Activated T-helper 2 cell treated with anti-CD3 and anti-CD28 coated beads, Interferon-gamma antibody, Interleukin-2, Interleukin-4, amounts not matched to agents 10 μg/mL and 5 μg/mL and 100 μg/mL, durations not matched to agents 14 hours and 24 hours and 36 hours (primary cell): ENCODE data around the gene CDHR5. TPM values are rescaled to one million over a fixed set of nuclear protein-coding genes. Genes with fewer than 3 reads are reported as not detected.

Experiments
- DNase-seq: peaks from one replicate; pipeline ENCODE4 v3.0.0; 2021; ENCODE audit warnings: low spot score
- H3K27ac Mint-ChIP-seq: one replicate; pipeline ENCODE4 v1.8.0; 2021; ENCODE audit warnings: mixed read lengths
- H3K27me3 Mint-ChIP-seq: one replicate; pipeline ENCODE4 v1.8.0; 2021; ENCODE audit warnings: low read depth, mixed read lengths
- H3K36me3 Mint-ChIP-seq: one replicate; pipeline ENCODE4 v1.8.0; 2021; ENCODE audit warnings: low read depth, mixed read lengths
- H3K4me1 Mint-ChIP-seq: one replicate; pipeline ENCODE4 v1.8.0; 2021; ENCODE audit warnings: low read depth, mixed read lengths
- H3K4me3 Mint-ChIP-seq: one replicate; pipeline ENCODE4 v1.8.0; 2021; ENCODE audit warnings: low read depth, mild to moderate bottlenecking, moderate library complexity, mixed read lengths
- H3K9me3 Mint-ChIP-seq: one replicate; pipeline ENCODE4 v1.8.0; 2021; ENCODE audit warnings: mixed read lengths
- intact Hi-C: fragments of 100-400 bp; cut with micrococcal nuclease; formaldehyde crosslinking; loops from one replicate; pipeline ENCODE4 v1.15.1; 2023
- total RNA-seq: library from RNA; stranded (reverse); gene quantifications from 2 replicates; pipeline ENCODE4 v1.2.3, GENCODE V29; 2022

CDHR5 gene
- total RNA-seq, 1 donor from 2014 or later, result not detected

DNA sequence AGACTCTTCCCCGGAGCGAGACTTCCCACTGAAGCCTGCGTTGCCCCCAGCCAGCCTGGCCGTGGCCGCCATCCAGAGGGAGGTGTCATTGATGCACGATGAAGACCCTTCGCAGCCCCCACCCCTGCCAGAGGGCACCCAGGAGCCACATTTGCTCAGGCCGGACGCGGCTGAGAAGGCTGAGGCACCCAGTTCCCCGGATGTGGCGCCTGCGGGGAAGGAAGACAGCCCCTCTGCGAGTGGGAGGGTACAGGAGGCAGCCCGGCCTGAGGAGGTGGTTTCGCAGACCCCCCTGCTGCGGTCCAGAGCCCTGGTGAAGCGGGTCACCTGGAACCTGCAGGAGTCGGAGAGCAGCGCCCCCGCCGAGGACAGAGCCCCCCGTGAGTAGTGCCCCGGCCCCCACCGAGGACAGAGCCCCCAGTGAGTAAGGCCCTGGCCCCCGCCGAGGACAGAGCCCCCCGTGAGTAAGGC, 15.4 kb downstream of the CDHR5 start:
- H3K9me3 Mint-ChIP-seq, result no peaks in the 10 kb centered on the region

GRCh38 chr11:608791-609251, 15.9 kb downstream of the CDHR5 start:
- Mint-ChIP-seq H3K27ac (no peak overlapping the region), H3K9me3 (no peaks in the 10 kb centered on the region), H3K4me1 (no peaks in the 10 kb centered on the region), H3K27me3 (no peaks in the 10 kb centered on the region), H3K4me3 (no peak overlapping the region), H3K36me3 (peaks cover 60% of the 10 kb centered on the region)
- intact Hi-C loops, result no loop called here
- no peak for DNase-seq

More for the DNA sequence above, 15.4 kb downstream of the CDHR5 start:
- Mint-ChIP-seq H3K4me1 (peaks cover 4% of the 10 kb centered on the region), H3K27ac (no peak overlapping the region), H3K36me3 (peaks cover 58% of the 10 kb centered on the region), H3K4me3 (no peak overlapping the region), H3K27me3 (no peaks in the 10 kb centered on the region)
- intact Hi-C loops, result no loop called here
- DNase-seq, result no peak

DNA sequence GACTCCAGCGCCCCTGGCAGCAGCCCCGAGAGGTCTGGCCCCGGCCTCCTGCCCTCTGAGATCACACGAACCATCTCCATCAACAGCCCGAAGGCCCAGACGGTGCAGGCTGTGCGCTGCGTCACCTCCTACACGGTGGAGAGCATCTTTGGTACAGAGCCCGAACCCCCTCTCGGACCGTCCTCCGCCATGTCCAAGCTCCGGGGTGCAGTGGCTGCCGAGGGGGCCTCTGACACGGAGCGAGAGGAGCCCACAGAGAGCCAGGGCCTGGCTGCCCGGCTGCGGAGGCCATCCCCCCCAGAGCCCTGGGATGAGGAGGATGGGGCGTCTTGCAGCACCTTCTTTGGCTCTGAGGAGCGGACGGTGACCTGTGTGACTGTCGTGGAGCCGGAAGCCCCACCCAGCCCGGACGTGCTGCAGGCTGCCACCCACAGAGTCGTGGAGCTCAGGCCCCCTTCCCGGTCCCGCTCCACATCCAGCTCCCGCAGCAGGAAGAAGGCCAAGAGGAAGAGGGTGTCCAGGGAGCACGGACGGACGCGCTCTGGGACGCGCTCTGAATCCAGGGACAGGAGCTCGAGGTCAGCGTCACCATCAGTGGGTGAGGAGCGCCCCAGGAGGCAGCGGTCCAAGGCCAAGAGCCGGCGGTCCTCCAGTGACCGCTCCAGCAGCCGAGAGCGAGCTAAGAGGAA, 16.6 kb downstream of the CDHR5 start:
- intact Hi-C loops, result no loop called here
- no peak overlapping the region for H3K27ac Mint-ChIP-seq

DNA sequence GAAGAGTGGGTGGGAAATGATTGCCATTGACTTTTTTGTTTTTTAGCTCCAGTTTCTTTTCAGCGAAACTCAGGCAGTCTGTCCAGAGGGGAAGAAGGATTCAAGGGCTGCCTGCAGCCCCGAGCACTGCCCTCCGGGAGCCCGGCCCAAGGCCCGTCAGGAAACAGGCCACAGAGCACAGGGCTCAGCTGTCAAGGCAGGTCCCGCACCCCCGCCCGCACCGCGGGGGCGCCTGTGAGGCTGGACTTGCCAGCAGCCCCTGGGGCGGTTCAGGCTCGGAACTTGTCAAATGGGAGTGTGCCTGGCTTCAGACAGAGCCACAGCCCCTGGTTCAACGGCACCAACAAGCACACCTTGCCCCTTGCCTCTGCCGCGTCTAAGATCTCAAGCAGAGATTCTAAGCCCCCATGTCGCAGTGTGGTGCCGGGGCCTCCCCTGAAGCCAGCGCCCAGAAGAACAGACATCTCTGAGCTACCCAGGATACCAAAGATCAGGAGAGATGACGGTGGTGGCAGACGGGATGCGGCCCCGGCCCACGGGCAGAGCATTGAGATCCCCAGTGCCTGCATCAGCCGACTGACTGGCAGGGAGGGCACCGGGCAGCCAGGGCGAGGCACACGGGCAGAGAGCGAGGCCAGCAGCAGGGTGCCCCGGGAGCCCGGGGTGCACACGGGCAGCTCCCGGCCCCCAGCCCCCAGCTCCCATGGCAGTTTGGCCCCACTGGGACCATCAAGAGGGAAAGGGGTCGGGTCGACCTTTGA, 17.6 kb downstream of the CDHR5 start:
- Mint-ChIP-seq H3K9me3 (no peaks in the 10 kb centered on the region), H3K27ac (no peak overlapping the region), H3K36me3 (peaks cover 60% of the 10 kb centered on the region), H3K27me3 (no peaks in the 10 kb centered on the region), H3K4me1 (no peaks in the 10 kb centered on the region), H3K4me3 (no peak overlapping the region)
- DNase-seq, result no peak
- intact Hi-C loops, result no loop called here

More for the DNA sequence above, 16.6 kb downstream of the CDHR5 start:
- no peak for DNase-seq
- H3K9me3 Mint-ChIP-seq, result no peaks in the 10 kb centered on the region
- peaks cover 61% of the 10 kb centered on the region for H3K36me3 Mint-ChIP-seq
- H3K4me3 Mint-ChIP-seq, result no peak overlapping the region
- H3K4me1 Mint-ChIP-seq, result no peaks in the 10 kb centered on the region
- no peaks in the 10 kb centered on the region for H3K27me3 Mint-ChIP-seq

GRCh38 chr11:606245-606644, 18.5 kb downstream of the CDHR5 start:
- no peak overlapping the region for H3K27ac Mint-ChIP-seq
- H3K4me1 Mint-ChIP-seq, result no peaks in the 10 kb centered on the region
- peaks cover 60% of the 10 kb centered on the region for H3K36me3 Mint-ChIP-seq
- no peak overlapping the region for H3K4me3 Mint-ChIP-seq
- DNase-seq, result no peak
- H3K9me3 Mint-ChIP-seq, result no peaks in the 10 kb centered on the region
- intact Hi-C loops, result no loop called here
- no peaks in the 10 kb centered on the region for H3K27me3 Mint-ChIP-seq

DNA sequence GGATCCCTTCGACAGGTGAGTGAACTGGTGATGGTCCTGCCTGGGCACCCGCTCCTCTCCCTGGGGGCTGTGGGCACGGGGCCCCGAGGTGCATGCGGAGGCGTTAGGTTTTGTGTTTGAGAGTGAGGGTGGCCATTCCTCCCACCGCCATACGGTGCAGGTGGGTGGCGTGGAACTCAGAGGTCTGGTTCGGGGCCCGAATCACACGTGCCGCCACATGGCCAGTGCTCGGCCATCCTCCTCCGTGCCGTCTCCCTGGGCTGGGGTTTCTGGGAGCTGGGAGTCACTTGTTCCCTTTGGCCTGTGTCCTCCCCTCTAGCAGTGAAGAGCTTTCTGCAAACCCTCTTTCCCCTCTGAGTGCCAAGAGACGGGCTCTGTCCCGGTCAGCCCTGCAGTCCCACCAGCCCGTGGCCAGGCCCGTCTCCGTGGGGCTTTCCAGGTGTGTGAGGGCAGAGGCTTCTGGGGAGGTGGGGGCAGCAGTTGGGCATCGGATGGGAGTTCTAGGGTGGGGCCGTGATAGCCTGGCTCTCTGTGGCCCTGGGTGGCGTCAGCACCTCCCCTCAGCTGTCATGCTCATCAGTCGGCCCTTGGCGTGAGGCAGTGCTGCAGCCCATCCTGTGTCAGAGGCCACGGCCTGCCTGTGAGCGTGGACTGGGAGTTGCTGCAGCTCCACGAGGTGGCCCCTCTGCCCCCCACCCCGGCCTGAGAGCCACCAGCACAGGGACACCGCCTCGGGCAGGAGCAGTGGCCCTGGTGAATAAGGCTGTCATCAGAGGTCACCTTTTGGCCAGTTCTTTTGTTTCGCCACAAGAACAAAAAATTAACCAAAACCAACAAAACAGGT, 19.2 kb downstream of the CDHR5 start:
- no peak for DNase-seq
- no peak overlapping the region for H3K27ac Mint-ChIP-seq
- no peak overlapping the region for H3K4me3 Mint-ChIP-seq
- no peaks in the 10 kb centered on the region for H3K27me3 Mint-ChIP-seq
- peaks cover 55% of the 10 kb centered on the region for H3K36me3 Mint-ChIP-seq
- intact Hi-C loops, result no loop called here
- H3K4me1 Mint-ChIP-seq, result no peaks in the 10 kb centered on the region
- no peaks in the 10 kb centered on the region for H3K9me3 Mint-ChIP-seq

DNA sequence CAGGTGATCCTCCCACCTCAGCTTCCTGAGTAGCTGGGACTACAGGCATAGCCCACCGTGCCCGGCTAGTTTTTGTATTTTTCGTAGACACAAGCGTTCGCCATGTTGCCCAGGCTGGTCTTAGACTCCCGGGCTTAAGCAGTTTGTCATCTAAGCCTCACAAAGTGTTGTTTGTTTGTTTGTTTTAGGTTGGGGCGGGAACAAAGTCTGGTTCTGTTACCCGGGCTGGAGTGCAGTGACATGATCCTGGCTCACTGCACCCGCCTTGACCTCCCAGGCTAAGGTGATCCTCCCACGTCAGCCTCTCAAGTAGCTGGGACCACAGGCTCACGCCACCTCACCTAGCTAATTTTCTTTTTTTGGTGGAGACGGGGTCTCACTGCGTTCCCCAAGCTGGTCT, 21.6 kb downstream of the CDHR5 start:
- H3K9me3 Mint-ChIP-seq, result no peaks in the 10 kb centered on the region
- H3K4me1 Mint-ChIP-seq, result no peaks in the 10 kb centered on the region
- no peak overlapping the region for H3K4me3 Mint-ChIP-seq
- intact Hi-C loops, result no loop called here
- H3K27ac Mint-ChIP-seq, result no peak overlapping the region
- H3K27me3 Mint-ChIP-seq, result no peaks in the 10 kb centered on the region
- H3K36me3 Mint-ChIP-seq, result peaks cover 64% of the 10 kb centered on the region
- DNase-seq, result no peak

- Mint-ChIP-seq H3K27ac (no peak overlapping the region), H3K4me1 (no peaks in the 10 kb centered on the region), H3K4me3 (no peak overlapping the region), H3K36me3 (peaks cover 59% of the 10 kb centered on the region), H3K27me3 (no peaks in the 10 kb centered on the region), H3K9me3 (no peaks in the 10 kb centered on the region)
- no peak for DNase-seq
- intact Hi-C loops, result no loop called here
Observed at GRCh38 chr11:601573-602245, 23.0 kb downstream of the CDHR5 start.

DNA sequence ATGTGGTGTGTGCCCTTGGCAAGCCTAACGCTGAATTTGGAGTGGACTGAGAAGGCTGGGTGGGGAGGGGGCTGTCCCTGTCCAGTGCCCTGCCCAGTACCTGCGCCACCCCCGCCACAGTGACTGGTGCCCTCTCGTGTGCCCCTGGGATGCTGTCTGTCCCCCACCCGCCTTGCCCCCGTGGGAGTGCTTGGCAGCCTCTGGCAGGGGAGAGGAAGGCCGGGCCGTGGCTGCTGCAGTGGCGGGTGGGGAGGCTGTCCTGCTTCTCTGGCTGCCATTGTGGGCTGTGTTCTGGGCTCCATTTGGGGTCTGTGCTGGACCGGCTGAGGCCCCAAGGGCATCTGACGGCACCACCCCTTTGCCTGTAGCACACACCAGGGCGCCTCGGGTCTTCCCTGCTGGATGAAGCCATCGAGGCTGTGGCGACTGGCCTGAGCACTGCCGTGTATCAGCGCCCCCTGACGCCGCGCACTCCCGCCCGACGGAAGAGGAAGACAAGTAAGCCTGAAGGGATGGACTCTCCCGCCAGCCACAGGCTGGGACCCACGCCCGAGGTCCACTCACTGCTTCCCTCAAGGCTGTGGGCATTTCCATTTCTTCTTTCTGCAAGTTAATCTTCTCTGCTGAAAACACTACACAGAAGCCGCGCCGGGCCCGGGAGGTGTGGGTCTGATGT, 26.6 kb downstream of the CDHR5 start:
- Mint-ChIP-seq H3K4me1 (no peaks in the 10 kb centered on the region), H3K27me3 (no peaks in the 10 kb centered on the region), H3K36me3 (peaks cover 69% of the 10 kb centered on the region), H3K4me3 (no peak overlapping the region), H3K27ac (no peak overlapping the region), H3K9me3 (no peaks in the 10 kb centered on the region)
- intact Hi-C loops, result no loop called here
- DNase-seq, result no peak

DNA sequence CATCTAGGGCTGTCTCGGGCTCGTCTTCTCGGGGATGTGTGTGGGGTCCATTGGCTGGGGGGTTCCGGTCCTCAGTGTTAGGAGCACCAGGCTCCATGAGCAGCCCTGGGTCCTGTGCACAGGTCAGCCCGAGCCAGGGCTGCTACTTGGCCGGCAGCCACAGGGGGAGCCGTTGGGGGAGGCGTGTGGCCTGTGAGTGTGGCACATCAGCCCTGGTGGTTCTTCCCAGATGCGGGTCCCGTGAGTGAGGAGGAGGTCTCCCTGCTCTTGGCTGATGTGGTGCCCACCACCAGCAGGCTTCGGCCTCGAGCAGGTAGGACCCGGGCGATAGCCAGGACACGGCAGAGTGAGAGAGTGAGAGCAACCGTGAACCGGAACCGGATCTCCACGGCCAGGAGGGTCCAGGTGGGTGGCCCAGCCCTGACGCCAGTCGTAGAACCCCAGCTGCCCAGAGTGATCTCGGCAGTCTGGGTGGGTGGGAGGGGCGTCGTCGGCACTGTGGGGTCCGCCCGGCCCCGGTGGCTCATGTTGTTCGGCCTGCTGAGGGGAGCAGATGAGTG, 27.5 kb downstream of the CDHR5 start:
- intact Hi-C loops, result no loop called here
- Mint-ChIP-seq H3K9me3 (no peaks in the 10 kb centered on the region), H3K4me1 (no peaks in the 10 kb centered on the region), H3K4me3 (no peak overlapping the region), H3K36me3 (peaks cover 76% of the 10 kb centered on the region), H3K27me3 (no peaks in the 10 kb centered on the region), H3K27ac (no peak overlapping the region)
- no peak for DNase-seq

DNA sequence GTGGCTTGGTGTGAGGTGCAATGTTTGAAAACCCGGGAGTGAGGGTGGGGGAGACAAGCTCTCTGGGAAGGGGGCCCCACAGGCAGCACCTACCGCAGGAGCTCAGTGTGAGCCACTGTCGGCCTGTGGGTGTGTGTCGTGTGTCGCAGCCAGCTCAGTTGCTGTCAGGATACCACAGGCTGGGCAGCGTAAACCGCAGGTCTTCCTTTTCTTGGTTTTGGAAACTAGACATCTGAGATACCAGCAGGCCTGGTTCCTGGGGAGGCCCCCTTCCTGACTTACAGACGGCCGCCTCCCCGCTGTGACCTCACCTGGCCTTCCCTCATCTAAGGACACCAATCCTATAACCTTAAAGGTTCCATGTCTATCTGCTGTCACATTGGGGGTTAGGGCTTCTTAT, 28.4 kb downstream of the CDHR5 start:
- intact Hi-C loops, result no loop called here
- H3K4me1 Mint-ChIP-seq, result no peaks in the 10 kb centered on the region
- DNase-seq, result no peak
- no peaks in the 10 kb centered on the region for H3K9me3 Mint-ChIP-seq
- H3K36me3 Mint-ChIP-seq, result peaks cover 69% of the 10 kb centered on the region
- no peak overlapping the region for H3K27ac Mint-ChIP-seq
- H3K4me3 Mint-ChIP-seq, result no peak overlapping the region
- no peaks in the 10 kb centered on the region for H3K27me3 Mint-ChIP-seq

DNA sequence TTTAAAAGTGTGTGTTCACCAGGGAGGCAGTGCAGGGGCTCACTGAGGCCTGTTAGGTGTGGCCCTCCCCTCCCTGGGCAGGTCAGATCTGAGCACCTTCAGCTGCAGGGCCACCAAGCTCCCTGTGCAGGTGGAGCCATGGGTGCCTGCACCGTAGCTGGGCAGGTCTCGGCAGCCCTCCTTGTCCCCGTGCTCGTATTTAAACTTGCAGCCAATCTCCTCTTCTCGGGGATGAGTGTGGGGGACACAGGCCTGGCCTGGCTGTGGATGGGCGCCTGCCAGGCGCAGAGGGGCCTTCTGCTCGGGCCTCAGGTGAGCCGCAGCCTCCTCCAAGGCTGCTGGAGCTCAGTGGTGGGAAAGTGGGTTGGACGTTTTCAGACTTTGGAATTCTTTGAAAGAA, 29.4 kb downstream of the CDHR5 start:
- H3K36me3 Mint-ChIP-seq, result peaks cover 73% of the 10 kb centered on the region
- no peaks in the 10 kb centered on the region for H3K27me3 Mint-ChIP-seq
- H3K9me3 Mint-ChIP-seq, result no peaks in the 10 kb centered on the region
- H3K4me1 Mint-ChIP-seq, result no peaks in the 10 kb centered on the region
- no peak overlapping the region for H3K4me3 Mint-ChIP-seq
- H3K27ac Mint-ChIP-seq, result no peak overlapping the region
- DNase-seq, result no peak
- intact Hi-C loops, result no loop called here
